ENCODE results near the gene ADGRD2. TPM values are rescaled to one million over a fixed set of nuclear protein-coding genes. Genes with fewer than 3 reads are reported as not detected.

Gene ADGRD2
- total RNA-seq, 1 experiment from 2014 or later: not detected

DNA sequence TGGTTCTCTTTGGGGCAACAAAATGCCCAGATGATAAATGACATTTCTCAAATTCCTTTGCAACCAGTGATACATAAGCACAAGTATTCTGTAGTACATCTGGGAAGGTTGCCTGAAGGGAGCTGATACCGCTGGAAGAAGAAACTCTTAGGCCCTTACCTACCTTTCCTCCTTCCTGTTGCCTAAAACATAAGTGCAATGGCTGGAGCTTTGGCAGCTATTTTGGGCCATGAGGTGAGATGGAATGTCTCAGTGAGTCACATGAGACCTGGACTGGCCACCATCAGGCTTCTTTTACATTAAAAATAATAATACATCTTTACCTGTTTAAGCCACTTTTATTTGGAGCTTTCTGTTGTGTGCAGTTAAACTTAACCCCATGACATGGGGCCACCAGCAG is 11.2 kb upstream of the ADGRD2 start:
- Mint-ChIP-seq H3K27ac (ENCODE audit: unreplicated experiment) (no peak overlapping the region), H3K36me3 (ENCODE audit: insufficient read depth, unreplicated experiment) (peaks cover 5% of the 10 kb centered on the region), H3K9me3 (ENCODE audit: unreplicated experiment) (no peaks in the 10 kb centered on the region), H3K27me3 (ENCODE audit: insufficient read depth, unreplicated experiment) (peaks cover 2% of the 10 kb centered on the region), H3K4me1 (ENCODE audit: low read depth, unreplicated experiment) (no peaks in the 10 kb centered on the region), H3K4me3 (ENCODE audit: unreplicated experiment) (no peak overlapping the region)
- intact Hi-C loops (cut with micrococcal nuclease; ENCODE audit: unreplicated experiment): no loop called here
- H3K27me3 ChIP-seq (replicated peaks; ENCODE audit: control insufficient read depth, insufficient read depth, low read length): no peaks in the 10 kb centered on the region
- no peaks in the 10 kb centered on the region for H3K4me1 ChIP-seq
- no peaks in the 10 kb centered on the region for H3K36me3 ChIP-seq (ENCODE audit: control insufficient read depth, insufficient read depth, low read length)
- ChIA-PET POLR2A (no interaction called here), CTCF (no interaction called here)
- TF ChIP-seq, protein P1, sequence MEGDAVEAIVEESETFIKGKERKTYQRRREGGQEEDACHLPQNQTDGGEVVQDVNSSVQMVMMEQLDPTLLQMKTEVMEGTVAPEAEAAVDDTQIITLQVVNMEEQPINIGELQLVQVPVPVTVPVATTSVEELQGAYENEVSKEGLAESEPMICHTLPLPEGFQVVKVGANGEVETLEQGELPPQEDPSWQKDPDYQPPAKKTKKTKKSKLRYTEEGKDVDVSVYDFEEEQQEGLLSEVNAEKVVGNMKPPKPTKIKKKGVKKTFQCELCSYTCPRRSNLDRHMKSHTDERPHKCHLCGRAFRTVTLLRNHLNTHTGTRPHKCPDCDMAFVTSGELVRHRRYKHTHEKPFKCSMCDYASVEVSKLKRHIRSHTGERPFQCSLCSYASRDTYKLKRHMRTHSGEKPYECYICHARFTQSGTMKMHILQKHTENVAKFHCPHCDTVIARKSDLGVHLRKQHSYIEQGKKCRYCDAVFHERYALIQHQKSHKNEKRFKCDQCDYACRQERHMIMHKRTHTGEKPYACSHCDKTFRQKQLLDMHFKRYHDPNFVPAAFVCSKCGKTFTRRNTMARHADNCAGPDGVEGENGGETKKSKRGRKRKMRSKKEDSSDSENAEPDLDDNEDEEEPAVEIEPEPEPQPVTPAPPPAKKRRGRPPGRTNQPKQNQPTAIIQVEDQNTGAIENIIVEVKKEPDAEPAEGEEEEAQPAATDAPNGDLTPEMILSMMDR (IDR thresholded peaks at IDR 0.05; ENCODE audit: insufficient read depth in 1 of 2, low read depth in 1 of 2, low read length in 1 of 2, severe bottlenecking in 1 of 2, unreplicated experiment in 1 of 2): no peak
- no peak for DNase-seq
- no peak overlapping the region for H3K4me3 ChIP-seq (ENCODE audit: low read depth, low read length)
- no TSS peak for BruUV-seq (replicated peaks)
- no peaks in the 10 kb centered on the region for H3K9me3 ChIP-seq

DNA sequence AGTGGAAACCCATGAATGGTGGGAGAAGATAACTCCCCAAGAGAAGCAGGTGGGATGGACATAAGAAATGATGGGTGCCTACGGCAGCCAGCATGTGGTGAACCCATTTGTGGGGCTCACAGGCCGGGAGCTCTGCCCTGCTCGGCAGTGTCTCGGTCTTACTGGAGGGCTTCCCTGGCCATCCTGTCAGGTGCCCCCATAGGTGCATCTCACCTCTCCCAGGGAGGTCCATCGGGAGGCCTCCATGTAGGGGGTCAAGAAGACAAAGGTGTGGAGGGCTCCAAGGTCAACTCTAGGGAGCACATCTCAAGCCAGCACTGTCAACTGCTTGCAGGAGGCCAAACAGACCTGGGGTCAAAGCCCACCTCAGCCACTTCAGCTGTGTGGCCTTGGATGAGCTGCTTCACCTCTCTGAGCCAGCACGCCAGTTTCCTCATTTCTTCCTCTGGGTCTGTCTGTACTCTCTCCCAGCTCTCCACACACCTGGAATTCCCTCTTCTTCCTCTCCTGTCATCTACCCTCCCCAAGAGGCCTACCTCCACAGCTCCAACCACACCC is 10.5 kb upstream of the ADGRD2 start:
- BruUV-seq (replicated peaks): no TSS peak
- H3K36me3 ChIP-seq (ENCODE audit: control insufficient read depth, insufficient read depth, low read length): no peaks in the 10 kb centered on the region

DNA sequence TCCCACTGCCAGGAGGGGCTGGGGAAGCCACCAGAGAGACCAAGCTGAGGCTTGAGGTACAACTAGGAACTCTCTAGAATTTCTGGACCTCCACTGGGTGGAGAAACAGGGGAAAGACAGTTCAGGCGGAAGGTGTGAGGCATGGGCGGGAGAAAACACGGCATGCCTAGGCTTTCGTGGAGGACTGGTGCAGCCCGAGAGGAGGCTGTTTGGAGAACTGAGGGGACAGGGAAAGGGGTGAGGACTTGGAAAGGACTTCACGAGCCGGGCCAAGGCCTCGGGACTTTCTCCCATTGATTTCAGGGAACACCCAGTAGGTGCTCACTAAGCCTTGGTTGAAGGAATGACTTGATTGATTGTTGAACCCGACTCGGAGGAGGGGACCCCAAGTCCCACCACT is 9.5 kb upstream of the ADGRD2 start:
- Histone ChIP-seq H3K27me3 (replicated peaks; ENCODE audit: control insufficient read depth, insufficient read depth, low read length) (no peaks in the 10 kb centered on the region), H3K4me1 (no peaks in the 10 kb centered on the region), H3K9me3 (no peaks in the 10 kb centered on the region), H3K36me3 (ENCODE audit: control insufficient read depth, insufficient read depth, low read length) (no peaks in the 10 kb centered on the region), H3K4me3 (ENCODE audit: low read depth, low read length) (no peak overlapping the region)
- DNase-seq: no peak
- Mint-ChIP-seq H3K27me3 (ENCODE audit: insufficient read depth, unreplicated experiment) (peaks cover 2% of the 10 kb centered on the region), H3K4me3 (ENCODE audit: unreplicated experiment) (no peak overlapping the region), H3K4me1 (ENCODE audit: low read depth, unreplicated experiment) (no peaks in the 10 kb centered on the region), H3K36me3 (ENCODE audit: insufficient read depth, unreplicated experiment) (peaks cover 5% of the 10 kb centered on the region), H3K9me3 (ENCODE audit: unreplicated experiment) (no peaks in the 10 kb centered on the region), H3K27ac (ENCODE audit: unreplicated experiment) (no peak overlapping the region)
- ChIA-PET POLR2A (no interaction called here), CTCF (interaction anchor here (0.7 kb wide), 1 partner anchor 75 kb away, joined by 3 read pairs; no protein-coding TSS in a partner anchor)
- no TSS peak for BruUV-seq (replicated peaks)
- intact Hi-C loops (cut with micrococcal nuclease; ENCODE audit: unreplicated experiment): no loop called here
- TF ChIP-seq, protein P1 (IDR thresholded peaks at IDR 0.05; ENCODE audit: insufficient read depth in 1 of 2, low read depth in 1 of 2, low read length in 1 of 2, severe bottlenecking in 1 of 2, unreplicated experiment in 1 of 2): no peak

More for the DNA sequence above, 10.5 kb upstream of the ADGRD2 start:
- ChIA-PET POLR2A (no interaction called here), CTCF (no interaction called here)
- Histone ChIP-seq H3K4me1 (no peaks in the 10 kb centered on the region), H3K9me3 (no peaks in the 10 kb centered on the region), H3K4me3 (ENCODE audit: low read depth, low read length) (no peak overlapping the region), H3K27me3 (replicated peaks; ENCODE audit: control insufficient read depth, insufficient read depth, low read length) (no peaks in the 10 kb centered on the region)
- no peak for DNase-seq
- H3K4me3 Mint-ChIP-seq (ENCODE audit: unreplicated experiment): no peak overlapping the region
- H3K9me3 Mint-ChIP-seq (ENCODE audit: unreplicated experiment): no peaks in the 10 kb centered on the region
- no peak overlapping the region for H3K27ac Mint-ChIP-seq (ENCODE audit: unreplicated experiment)
- intact Hi-C loops (cut with micrococcal nuclease; ENCODE audit: unreplicated experiment): no loop called here
- H3K4me1 Mint-ChIP-seq (ENCODE audit: low read depth, unreplicated experiment): no peaks in the 10 kb centered on the region
- TF ChIP-seq, protein P1 (IDR thresholded peaks at IDR 0.05; ENCODE audit: insufficient read depth in 1 of 2, low read depth in 1 of 2, low read length in 1 of 2, severe bottlenecking in 1 of 2, unreplicated experiment in 1 of 2): no peak
- peaks cover 5% of the 10 kb centered on the region for H3K36me3 Mint-ChIP-seq (ENCODE audit: insufficient read depth, unreplicated experiment)
- peaks cover 2% of the 10 kb centered on the region for H3K27me3 Mint-ChIP-seq (ENCODE audit: insufficient read depth, unreplicated experiment)
